NT2/D1 (cell line): ENCODE data around the gene GMEB2.

Experiments used
- DNase-seq: peaks from one replicate; pipeline ENCODE4 v3.0.0-alpha.2; 2011; ENCODE audit warnings: low read depth, low spot score
- H3K27me3 ChIP-seq: 2 replicates; pipeline ENCODE4 v1.6.0; 2011; ENCODE audit warnings: mild to moderate bottlenecking; ENCODE audit not compliant: insufficient read length, insufficient read depth
- H3K36me3 ChIP-seq: 2 replicates; pipeline ENCODE4 v1.6.1; 2011; ENCODE audit warnings: mild to moderate bottlenecking, low read length, mixed read lengths; ENCODE audit not compliant: insufficient read depth, insufficient read length
- H3K4me1 ChIP-seq: 2 replicates; pipeline ENCODE4 v1.5.1; 2011; ENCODE audit not compliant: insufficient read depth, insufficient read length
- H3K4me3 ChIP-seq: 2 replicates; pipeline ENCODE4 v1.5.1; 2011; ENCODE audit warnings: low read depth; ENCODE audit not compliant: insufficient read length
- H3K9ac ChIP-seq: 2 replicates; pipeline ENCODE4 v1.6.0; 2011; ENCODE audit warnings: low read depth; ENCODE audit not compliant: insufficient read length
- H3K9me3 ChIP-seq: 2 replicates; pipeline ENCODE4 v1.5.1; 2011; ENCODE audit warnings: mild to moderate bottlenecking, low read length; ENCODE audit not compliant: insufficient read depth
- SUZ12 ChIP-seq: IDR thresholded peaks from 2 replicates; pipeline ENCODE4 v1.6.1; 2011; ENCODE audit not compliant: insufficient read length, insufficient read depth; ENCODE audit errors: extremely low read depth
- YY1 ChIP-seq: IDR thresholded peaks from 2 replicates; pipeline ENCODE4 v1.6.1; 2011; ENCODE audit not compliant: insufficient read length, insufficient read depth
- ZNF274 ChIP-seq: IDR thresholded peaks from 2 replicates; pipeline ENCODE4 v1.6.1; 2011; ENCODE audit warnings: mild to moderate bottlenecking, low read depth, low read length

Gene GMEB2

GRCh38 chr20:63538204-63539091 lies 88.5 kb downstream of the GMEB2 start:
- Histone ChIP-seq H3K4me3 (peak overlapping the region; percentile 13), H3K9me3 (no peaks in the 10 kb centered on the region), H3K27me3 (no peaks in the 10 kb centered on the region), H3K36me3 (no peaks in the 10 kb centered on the region), H3K4me1 (peaks cover 45% of the 10 kb centered on the region), H3K9ac (peak overlapping the region; percentile 72)
- no peak for DNase-seq
- TF ChIP-seq SUZ12 (no peak), YY1 (no peak), ZNF274 (no peak)
